GM21723 (cell line): ENCODE results near the gene MBD5.

Source experiments
- ATAC-seq: cut with Tn5 transposase; IDR thresholded peaks from one replicate; pipeline ENCODE4 v1.9.1; 2021; ENCODE audit warnings: mild to moderate bottlenecking, moderate library complexity; ENCODE audit not compliant: unreplicated experiment

MBD5 gene

DNA sequence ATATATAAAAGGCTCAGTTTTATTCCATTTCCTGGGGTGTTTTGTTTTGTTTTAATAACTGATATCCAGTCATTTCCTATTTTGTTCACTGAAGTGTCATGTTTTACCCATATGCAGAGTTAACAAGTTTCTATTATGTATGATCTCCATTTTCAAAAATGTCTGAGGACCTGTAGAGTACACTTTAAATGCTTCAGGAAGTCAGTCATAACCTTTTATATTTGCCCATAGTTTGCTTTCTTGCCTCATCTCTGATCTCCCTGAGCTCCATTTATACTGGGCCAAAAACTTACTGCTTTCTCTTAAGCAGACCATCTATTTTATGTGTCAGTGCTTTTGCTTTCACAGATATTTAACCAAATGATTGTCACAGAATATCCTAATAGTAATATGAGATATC is 278.7 kb downstream of the MBD5 start:
- no peak for ATAC-seq

DNA sequence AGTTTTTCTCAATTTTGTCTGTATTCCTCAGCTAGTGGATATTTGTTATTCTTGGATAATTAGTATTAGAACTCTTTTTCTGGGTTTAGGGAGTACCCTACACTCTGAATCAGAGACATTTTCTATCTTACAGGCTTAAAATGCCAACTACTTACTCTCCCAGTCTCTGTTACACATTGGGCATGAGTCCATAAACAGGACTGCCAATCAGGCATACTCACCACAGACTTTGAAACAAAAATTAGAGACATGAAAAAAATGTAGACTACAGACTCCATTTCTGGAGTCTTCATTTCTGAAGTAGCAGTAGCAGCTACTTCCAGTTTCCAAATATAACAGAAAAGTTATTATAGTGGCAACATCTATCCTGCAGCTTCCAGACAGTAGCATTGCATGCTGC is 279.7 kb downstream of the MBD5 start:
- no peak for ATAC-seq

DNA sequence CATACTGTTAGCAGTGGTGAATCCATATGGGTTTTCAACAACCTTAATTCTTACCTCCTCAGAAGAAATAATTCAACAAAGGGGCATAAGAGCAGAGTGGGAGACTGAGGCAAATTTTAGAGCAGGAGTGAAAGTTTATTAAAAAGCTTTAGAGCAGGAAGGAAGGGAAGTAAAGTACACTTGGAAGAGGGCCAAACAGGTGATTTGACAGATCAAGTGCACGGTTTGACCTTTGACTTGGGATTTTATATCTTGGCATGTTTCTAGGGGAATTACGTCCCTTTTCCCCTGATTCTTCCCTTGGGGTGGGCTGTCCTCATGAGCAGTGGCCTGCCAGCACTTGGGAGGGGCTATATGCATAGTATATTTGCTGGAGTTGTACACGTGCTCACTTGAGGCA is 280.5 kb downstream of the MBD5 start:
- no peak for ATAC-seq

DNA sequence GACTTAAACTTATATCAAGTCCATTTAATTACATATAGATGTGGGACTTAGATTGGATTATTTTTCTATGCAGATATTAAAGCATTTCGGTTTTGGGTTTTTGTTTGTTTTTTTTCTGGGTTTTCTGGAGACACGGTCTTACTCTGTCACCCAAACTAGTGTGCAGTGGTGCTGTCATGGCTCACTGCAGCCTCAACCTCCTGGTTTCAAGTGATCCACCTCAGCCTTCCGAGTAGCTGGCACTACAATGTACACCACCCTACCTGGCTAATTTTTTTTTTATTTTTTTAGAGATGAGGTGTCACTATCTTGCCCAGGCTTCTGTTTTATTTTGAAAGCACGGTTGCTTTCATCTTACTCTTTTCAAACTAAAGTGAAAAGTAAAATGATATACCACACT is 281.6 kb downstream of the MBD5 start:
- ATAC-seq: no peak

DNA sequence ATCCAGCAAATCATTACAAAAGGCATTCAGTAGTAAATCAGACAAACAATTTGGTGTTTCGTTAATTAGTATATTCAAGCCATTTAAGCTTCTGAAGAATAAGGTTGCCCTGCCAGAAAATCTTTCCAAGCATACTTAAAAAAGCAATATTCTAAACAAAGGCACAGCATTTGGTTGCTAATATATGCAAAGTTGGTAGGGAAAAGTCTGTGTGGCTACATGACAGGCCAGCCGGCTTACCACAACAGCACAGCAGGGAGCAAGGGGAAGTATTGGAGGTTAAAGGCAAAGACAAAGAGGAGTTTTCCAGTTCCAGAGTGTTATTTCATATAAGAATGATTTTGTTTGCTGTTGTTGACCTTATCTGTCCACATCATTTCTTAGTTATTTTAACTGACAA is 282.3 kb downstream of the MBD5 start:
- no peak for ATAC-seq

DNA sequence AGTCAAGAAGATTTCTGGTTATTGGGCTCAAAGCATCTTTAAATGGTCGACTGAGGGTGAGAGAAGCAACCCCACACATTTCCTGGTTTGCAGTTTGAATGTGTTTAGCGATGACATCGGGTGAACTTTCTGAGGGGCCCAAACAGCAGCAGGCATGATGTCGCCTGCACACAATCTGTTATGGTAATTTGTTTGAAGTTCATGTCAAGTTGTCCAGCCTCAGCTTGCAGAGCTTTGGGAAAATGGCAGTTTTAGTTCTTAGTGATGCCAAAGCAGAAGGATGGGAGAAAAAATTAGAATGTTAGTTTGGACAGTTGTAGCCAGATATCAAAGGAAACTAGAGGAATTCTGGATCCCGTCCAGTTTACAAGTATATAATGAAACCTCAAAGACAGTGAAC is 284.6 kb downstream of the MBD5 start:
- no peak for ATAC-seq

DNA sequence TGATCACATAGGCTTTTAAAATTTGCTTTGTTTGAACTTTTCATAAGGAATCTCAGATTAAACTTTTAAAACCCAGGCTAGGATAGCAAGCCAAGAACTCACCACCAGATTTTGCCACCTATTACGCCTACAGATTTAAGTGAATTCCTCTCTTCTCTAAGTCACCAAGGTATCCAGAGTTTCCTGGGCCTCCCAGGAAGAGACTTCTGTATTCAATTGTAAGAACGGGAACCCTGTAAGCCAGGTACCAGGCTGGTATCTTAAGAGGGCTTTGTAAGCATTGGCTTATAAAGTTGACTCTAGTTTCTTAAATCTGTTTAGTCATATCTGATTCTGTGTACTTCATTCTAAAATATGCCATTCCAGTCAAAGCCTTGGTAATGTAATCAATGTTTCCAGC is 285.1 kb downstream of the MBD5 start:
- ATAC-seq: no peak

DNA sequence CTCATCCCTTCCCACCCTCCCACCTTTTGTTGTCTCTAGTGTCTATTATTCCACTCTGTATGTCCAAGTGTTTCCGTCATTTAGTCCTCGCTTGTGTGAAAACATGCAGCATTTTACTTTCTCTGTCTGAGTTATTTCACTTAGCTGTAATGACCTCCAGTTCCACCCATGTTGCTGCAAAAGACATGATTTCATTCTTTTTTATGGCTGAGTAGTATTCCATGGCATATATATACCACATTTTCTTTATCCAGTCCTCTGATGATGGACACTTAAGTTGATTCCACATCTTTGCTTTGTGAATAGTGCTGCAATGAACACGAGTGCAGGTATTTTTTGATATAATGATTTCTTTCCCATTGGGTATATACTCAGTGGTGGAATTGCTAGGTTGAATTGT is 296.7 kb downstream of the MBD5 start:
- ATAC-seq: no peak

DNA sequence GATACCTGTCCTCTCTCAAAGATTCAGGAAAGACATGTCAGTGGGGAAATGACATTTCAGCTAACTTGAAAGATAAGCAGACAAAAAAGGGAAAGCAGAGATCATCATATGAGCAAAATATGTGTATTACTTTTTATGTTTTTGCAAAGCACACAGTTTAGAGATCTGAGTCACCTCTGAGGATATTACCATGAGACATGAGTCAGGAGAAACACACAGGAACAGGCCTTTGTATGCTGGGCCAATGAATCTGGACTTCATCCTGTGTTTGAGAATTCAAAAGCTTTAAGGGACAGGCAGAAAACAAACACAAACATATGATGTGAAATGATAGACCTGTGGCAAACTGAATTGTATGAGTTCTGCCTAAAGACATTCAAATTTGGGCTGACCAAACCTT is 317.6 kb downstream of the MBD5 start:
- ATAC-seq: no peak

DNA sequence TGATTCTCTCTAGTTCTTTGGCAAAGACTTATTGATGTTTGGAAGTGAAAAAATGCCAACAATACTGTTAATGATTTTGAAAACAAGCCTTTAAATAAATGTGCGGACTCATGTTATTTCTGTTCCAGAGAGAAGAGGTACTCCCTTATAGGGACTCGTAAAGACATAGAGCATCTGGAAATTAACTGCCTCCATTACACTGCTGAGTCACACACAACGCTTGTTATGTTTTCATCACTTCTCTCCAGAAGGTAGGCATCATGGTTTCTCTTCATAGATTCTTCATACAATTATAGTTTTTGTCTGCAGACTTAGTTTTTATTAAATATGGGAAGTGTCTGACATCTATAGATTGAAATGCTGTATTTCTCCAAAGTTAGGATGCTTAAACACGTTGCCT is 321.2 kb downstream of the MBD5 start:
- ATAC-seq: no peak

DNA sequence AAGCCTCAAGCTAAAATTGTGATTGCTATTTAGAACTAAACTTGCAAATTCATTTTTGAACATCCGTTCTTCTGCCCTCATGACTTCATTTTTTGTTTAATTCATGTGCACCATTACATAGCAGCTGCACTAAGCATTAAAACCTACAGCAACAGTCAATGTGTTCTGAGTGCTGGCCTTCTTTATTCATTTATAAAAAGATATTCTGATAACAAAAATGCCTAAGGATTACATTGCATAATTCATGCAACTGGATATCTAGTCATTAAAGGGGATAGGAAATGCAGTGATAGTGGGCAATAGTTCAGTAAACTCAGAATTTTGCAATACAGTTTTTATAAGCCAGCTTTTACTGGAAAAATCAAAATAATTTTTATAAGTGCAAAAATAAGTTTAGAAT is 329.3 kb downstream of the MBD5 start:
- no peak for ATAC-seq

DNA sequence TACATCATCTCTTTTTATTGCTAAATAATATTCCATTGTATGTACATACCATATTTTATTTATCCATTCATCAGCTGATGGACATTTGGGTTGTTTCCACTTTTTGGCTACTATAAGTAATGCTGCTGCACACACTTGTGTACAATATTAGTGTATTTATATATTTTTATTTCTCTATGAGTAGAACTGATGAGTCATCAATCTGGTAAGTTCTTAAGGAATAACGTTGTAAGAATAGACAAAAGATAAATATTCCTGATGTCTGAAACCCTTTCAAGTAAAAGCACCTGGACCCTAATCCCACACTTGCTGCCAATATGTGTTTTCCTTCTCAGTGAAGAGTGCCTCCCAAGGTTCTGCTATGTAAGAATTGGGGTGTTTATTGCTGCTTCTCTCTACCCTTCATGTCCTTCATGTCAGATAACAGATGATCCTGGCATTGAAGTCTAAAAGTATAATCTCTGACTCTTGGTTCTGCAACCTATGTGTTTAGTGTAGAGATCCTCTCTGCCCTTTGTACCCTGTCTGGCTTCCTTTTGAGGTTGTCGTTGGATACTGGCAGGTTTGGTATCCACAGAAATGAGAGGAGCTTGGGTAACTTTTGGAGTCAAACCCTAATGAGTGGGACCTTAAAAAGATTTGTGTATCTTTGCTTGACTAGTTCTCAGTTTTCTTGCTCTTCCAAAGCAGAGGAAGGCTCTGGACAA is 330.7 kb downstream of the MBD5 start:
- no peak for ATAC-seq

DNA sequence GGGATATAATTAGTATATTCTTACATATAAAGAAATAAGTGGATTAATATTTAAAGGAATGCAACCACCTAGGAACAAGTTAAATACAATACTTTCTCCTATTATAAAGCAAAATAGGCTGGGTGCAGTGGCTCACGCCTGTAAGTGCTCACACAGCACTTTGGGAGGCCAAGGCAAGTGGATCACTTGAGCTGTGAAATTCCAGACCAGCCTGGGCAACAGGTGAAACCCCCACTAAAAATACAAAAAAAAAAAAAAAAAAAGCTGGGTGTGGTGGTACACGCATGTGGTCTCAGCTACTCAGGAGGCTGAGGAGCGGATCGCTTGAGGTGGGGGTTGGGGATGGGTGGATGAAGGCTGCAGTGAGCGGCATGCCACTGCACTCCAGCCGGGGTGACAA is 337.5 kb downstream of the MBD5 start:
- no peak for ATAC-seq

DNA sequence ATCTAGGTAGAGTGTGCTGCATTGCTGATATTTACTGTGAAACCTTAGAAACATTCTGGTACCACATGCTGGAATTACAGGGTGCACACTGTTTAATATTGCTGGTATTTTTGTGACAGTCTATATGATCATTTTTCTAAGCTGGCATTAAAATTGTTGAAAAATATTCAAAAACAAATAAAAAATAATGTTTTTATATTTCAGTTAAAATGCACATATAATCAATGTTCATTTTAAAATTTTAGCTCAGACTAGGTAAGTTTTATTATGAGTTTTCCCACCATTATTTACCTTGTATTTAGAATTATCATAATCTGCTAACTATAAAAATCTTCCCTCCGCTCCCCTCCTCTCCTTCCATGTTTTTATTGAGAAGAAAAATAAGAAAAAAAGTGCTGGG is 339.8 kb downstream of the MBD5 start:
- ATAC-seq: no peak

DNA sequence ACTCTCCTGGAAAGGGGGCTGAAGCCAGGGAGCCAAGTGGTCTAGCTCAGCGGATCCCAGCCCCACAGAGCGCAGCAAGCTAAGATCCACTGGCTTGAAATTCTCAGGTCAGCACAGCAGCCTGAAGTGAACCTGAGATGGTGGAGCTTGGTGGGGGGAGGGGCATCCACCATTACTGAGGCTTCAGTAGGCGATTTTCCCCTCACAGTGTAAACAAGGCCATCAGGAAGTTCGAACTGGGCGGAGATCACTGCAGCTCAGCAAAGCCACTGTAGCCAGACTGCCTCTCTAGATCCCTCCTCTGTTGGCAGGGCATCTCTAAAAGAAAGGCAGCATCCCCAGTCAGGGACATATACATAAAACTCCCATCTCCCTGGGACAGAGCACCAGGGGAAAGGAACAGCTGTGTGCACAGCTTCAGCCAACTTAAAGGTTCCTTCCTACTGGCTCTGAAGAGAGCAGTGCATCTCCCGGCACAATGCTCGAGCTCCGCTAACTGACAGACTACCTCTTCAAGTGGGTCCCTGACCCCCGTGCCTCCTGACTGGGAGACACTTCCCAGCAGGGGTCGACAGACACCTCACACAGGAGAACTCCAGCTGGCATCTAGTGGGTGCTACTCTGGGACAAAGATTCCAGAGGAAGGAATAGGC is 341.4 kb downstream of the MBD5 start:
- ATAC-seq: no peak

DNA sequence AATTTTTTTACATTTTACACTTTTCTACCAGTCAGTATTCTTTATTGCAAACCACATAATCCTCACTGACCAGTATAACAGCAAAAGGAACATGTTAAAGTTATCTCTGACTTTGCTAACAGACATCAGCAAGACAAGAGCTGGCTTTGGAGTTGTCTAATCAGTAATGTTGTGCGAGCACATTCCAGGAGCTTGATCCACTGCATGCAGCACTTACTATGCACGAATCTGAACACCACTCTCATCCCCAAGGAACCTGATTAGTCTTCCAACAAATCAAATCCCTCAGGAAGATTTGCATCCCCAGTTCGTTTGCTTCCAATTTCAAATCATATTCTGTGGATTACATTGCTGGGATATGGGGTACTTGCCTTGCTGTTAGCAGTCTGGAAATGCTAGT is 354.3 kb downstream of the MBD5 start:
- ATAC-seq: no peak

DNA sequence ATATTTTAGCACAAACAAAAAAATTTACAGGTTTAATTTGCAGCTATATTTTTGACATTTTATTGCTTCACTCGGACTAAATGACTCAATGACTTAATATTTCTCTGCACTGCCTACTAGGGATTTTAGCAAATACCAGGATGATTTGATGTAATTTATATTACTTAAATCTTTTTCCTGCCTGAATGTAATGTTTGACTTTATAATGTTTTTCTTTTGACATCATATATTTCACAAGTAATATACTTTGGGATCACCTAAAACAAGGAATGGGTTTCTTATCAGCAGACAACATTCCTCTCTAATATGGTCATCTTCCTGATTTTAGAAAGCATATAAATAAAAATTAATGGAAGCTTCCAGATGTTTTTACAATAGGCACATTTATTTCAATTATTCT is 370.4 kb downstream of the MBD5 start:
- ATAC-seq: no peak

DNA sequence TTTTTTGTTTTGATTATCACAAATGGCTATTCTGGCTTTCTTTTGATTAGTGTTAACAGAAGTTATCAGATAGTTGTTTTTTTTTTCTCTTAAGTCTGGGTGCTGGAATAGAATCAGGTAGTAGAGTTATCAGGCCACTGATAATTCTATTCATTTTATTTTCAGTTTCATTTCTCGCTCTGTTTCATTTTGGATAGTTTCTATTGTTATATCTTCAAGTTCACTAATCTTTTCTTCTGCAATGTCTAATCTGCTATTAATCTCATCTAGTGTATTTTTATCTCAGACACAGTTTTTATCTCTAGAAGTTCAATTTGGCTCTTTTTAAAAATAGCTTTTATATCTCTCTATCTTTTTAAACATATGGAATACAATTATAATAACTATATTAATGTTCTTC is 381.9 kb downstream of the MBD5 start:
- ATAC-seq: no peak

DNA sequence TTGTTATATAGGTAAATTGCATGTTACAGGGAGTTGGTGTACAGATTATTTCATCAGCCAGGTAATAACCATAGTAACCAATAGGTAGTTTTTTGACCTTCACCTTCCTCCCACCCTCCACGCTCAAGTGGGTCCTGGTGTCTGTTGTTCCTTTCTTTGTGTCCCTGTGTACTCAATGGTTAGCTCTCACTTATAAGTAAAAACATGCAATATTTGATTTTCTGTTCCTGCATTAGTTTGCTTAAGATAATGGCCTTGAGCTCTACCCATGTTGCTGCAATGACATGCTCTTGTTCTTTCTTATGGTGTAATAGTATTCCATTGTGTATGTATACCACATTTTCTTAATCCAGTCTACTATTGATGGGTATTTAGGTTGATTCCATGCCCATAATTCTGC is 390.0 kb downstream of the MBD5 start:
- no peak for ATAC-seq

DNA sequence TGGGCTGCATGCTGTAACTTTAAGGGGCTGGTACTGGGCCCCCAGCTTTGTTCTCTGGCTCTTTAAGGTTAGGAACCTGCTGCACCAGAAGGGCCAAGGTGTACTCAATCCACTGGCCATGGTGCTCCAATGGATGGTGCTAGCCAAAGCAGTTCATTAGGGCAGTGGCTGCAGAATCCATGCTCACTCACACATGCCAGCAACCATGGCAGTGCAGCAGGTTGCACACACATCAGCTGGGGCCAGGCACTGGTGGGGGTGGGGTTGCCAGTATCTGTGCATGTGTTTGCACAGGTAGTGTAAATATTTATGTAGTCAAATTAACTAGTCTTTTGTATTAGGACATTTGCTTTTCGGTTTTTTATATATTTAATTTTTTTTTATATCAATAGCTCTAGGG is 395.4 kb downstream of the MBD5 start:
- ATAC-seq: no peak

DNA sequence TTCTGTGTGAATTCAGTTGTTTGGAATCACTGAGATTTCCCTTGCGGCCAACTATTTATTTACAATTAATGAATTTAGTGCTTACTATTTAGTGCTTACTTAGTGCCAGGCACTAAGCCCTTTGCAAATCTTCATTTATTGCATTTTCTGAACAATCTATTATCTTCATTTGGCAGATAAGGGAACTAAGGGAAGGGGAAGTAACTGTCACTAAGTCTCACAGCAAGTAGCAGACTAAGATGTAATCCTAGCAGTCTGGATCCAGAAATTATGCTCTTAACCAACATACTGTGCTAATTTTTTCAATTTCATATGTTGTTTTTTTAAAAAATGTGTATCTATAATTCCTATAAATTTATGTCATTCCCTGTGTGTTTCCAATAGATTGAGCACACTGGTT is 409.2 kb downstream of the MBD5 start:
- ATAC-seq: no peak

DNA sequence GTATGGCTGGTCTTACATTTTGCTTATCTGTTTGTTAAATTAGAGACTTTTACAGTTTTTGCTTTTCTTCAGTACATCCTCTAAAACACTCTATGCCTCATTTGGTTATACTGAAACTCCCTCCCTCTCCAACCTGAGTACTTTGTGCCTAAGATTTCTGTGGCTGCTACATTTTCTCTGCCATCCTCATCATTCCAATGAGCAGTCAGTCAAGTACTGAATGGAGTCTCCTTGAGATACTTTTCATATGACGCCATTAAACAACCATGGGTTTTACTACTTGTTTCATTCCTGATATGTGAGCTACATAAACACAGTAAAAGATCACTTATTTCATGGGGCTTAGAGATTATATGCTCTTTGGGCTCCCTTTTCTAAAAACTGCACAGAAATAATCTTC is 427.0 kb downstream of the MBD5 start:
- ATAC-seq: no peak

DNA sequence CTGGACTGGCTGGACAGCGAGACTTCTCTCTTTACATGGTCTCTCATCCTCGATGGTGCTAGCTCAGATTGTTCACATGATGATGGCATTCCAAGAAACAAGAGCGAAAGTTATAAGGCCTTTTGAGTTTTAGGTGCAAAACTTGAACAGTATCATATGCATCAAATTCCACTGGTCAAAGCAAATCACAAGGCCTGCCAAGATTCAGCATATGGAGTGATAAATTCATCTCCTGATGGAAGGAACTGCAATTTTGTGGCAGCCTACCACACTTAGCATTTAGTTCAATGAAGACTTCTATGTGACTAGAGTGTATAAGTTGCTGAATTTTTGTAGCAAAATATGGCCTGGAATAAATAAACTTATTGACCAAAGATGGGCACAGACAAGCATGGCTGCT is 429.6 kb downstream of the MBD5 start:
- ATAC-seq: no peak
